Measurements from ENCODE around the gene FEN1.

Gene FEN1

DNA sequence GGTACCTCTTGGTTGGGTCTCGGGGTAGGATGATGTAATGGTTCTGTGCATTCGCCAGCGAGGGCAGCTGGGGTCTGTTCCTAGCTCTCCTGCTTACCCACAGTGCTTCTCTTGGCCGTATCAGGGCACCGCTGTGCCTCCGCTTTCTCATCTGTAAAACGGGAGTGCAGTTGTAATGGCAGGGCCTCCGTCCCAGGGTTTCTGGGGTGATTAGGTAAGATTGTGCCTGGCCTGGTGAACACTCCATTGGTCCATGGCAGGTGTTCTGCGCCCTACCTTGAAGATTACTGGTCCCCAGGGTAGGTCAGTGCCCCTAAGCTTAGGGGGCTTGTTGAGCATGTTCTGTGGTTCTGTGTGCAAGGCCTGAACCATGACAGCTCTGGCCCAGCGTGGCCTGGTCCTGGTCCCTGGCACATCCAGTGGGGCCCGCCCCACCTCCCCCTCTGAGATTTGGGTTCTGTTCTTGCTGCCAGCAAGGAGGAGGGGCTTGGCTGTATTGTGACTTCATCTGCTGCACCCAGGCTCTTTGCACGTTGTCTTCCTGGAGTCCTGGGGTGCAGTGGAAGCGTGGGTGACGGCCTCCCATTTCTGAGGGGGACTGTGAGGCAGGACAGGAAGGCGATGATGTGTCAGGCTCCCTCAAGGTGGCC, 35.4 kb upstream of the FEN1 start:
- no peak for DNase-seq

DNA sequence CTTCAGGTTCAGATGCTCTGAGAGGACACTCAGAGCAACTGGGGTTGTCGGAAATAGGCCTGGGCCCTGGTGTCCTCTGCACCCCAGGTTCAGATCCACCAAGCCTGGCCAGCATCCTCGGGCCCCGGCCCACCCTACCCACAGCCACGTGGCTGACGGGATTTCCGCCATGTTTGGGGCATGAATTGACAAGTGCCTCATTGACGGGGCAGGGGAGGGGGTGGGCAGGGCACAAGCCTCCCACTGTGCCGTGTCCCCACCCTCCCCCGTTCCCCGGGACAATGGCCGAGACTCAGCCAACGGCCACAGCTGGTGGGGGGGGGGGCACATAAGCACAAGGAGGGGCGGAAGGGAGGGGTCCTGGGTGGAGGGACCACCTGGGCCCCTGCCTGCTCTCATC, 31.8 kb upstream of the FEN1 start:
- DNase-seq = no peak

DNA sequence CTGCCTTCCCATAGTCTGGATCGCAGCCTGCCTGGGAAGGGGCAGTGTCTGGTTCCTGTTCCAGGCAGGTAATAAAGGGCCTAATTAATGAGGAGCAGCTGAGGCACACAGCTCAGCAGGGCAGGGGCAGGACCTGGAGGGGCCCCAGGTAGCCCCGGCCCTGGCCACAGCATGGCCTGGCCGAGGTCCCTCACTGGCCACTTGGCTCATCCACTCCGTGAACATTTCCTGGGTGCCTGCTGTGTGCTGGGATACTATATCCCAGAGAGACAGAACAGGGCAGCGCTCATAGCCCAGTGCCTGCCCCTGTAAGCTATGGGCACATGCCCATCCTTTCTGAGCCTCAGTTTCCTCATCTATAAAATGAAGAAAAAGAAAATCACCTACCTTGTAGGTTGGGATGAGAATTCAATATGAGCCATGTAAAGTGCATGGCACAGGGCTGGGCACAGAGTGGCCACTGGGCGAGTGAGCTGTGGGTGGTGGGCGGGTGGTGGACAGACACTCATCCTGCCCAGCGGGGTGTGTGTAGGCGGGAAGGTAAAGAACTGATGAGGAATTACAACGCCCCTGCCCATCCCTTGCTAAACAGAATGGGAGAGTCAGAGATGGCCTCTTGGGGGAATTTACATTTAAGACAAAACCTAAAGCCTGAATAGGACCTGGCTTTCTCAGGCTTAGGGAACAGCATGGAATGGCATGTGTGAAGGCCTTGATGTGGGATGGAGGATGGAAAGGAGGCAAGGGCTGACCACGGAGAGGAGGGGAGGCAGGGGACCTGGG, 31.1 kb upstream of the FEN1 start:
- no peak for DNase-seq

DNA sequence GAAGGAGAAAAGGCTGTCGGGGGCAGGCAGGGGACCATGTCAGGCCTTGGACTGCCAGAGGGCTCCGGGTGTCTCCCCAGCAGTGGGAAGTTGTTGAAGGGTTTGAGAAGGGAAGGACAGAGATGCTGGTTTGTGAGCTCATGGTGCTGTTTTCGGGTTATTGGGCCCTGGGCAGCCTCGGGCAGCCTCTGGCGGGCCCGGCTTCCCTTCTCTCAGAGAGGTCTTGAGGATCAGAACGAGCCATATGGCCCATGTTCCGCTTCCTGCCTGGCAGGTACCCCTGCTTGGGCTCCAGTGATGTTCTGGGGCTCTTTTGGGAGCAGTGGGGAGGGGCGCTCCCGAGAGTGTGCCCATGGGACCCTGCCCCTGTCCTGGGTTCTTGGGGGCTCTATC, 30.5 kb upstream of the FEN1 start:
- no peak for DNase-seq

DNA sequence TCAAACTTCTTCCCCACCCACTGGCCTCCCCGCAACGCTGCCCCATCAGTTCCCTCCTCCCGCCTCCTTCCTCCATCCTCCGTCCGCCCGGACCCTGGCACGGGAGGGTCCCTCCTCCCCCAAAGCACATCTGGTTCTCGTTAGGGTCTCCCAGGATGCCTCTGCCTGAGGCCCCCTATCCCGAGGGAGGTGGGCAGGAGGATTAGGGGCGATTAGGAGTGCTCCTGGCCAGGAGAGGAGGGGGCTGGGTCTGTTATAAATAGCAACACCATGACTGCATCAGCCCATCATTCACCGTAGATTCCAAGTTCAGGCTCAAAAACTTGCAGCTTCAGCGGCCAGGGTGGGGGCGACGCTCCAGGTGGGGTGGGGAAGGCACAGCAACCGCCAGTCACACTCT, 29.9 kb upstream of the FEN1 start:
- DNase-seq = no peak

DNA sequence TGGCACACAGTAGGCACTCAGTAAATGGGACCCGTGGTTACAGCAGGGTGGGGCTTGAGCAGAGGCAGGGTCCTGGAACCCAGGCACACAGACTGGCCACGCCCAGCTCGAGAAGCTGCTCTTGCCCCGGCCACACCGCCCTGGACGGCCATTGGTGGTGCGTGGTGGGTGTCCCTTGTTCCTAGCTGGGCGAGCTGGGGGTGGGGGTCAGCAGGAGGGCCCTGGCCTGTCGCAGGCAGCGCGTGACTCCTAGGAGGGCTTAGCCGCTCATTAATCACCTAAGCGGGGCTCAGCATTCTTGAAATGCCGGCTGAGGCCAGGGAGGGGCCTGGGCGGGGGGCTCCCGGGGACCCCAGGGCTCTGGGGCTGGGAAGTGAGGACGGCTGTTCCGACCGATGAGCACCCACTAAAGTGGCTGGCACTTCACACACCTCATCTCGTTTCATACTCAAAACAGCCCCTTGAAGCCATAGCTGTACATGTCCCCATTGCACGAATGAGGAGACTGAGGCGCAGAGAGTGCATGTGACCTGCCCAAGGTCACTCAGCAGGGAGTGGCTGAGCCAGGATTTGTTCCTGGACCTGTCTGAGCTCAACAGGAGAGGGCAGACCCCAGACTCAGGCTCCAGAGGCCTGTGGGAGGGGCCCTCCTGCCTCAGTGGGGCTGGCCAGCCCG, 28.6 kb upstream of the FEN1 start:
- DNase-seq = no peak

DNA sequence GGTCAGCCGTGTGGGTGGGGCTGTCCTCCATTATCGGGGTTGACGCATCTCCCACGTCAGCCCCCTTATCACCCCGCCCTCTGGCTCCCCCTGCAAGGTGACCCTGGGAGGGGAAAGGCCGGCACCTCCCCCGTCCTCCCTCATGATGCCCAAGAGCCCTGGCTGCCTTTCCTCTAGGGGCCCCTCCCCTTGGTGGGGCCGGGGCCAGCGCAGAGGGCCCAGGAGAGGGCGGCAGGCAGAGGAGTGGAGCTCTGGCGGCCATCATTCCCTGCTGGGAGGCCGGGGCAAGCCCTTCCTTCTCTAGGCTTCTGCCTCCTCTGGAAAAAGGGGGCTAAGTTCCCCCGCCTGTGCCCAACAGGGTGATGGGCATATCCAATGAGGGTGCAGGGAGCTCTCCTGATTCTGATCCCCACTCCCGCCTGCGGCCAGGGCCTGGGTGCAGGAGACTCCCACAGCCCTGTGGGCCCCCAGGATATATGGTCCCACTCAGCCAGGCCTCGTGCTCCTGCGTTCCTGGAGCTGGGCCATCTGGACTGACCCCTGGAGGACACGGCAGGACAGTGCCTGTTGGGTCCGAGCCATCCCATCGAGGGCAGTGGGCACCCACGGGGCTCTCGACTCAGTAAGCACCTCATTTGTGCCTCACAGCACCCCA, 28.0 kb upstream of the FEN1 start:
- DNase-seq = no peak

DNA sequence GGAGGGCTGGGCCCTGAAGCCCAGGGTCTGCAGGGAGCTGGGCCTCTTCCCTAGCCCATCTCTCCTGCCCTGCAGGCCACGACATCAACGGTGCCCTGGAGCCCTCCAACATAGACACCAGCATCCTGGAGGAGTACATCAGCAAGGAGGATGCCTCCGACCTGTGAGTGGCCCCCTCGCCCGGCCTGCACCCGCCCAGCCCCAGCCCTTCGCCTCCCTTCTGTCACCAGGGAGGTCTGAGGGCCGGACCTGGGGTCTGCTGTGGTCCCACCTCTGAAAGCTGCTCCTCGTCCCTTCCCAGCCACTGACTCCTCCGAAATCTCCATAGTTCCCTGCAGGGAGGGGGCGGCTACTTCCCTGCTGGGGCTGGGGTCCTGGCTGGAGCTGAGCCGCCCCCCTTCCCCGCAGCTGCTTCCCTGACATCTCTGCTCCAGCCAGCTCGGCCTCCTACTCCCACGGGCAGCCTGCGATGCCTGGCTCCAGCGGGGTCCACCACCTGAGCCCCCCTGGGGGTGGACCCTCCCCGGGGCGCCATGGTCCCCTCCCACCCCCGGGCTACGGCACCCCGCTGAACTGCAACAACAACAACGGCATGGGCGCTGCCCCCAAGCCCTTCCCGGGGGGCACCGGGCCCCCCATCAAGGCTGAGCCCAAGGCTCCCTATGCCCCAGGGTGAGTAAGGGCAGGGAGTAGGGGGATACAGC, 27.0 kb upstream of the FEN1 start:
- DNase-seq = no peak

DNA sequence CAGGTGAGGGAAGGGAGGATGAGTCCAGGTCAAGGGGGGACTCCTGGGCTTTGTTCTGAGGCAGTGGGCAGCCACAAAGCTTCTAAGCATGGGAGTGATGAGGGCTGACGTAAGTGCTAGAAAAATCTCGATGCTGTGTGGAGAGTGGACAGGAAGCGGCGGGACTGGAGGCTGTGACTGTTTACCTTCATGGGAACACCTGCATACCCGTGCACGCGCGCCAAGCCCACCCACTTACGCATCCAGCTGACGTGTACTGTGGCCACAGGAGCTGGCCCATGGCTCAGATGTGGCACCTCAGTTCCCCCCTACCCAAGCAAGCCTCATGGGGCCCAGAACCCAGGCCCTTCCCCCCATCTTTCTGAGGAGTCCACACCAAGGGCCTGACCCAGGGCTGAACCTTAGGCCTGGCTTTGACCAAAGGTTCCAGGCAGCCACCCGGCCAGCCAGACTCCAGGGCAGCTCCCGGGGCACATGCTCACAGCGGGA, 26.3 kb upstream of the FEN1 start:
- DNase-seq = no peak

DNA sequence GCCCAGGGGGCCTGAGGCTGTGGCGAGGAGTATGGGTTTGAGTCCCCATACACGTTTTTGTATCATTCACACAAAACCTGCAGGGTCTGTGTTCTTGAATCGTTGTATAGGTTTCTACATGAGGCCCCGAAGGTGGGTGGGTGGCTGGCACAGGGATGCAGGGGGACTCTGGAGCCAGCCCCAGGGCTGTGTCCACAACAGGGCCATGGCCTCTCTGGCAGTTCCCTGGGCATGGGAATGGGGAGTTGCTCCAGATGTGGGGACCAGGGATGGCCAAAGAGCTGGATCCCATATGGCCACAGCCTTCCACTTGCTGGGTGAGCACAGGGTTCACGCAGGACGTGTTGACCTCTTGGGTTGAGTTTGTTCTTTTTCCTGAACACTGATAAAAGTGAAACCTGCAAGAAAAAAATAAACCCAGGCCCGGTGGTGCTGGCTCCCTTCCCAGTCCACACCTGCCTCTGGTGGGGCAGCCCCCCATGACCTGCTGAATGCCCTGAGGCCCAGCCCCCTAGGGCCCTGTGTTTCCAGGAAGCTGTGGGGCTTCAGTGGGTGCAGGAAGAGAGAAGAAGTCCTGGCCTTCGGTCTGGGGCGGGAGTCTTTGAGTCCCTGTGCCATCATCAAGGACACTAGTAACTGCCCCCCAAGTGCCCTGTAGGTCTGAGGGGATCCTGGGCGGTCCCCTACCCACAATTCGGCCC, 24.2 kb upstream of the FEN1 start:
- no peak for DNase-seq

DNA sequence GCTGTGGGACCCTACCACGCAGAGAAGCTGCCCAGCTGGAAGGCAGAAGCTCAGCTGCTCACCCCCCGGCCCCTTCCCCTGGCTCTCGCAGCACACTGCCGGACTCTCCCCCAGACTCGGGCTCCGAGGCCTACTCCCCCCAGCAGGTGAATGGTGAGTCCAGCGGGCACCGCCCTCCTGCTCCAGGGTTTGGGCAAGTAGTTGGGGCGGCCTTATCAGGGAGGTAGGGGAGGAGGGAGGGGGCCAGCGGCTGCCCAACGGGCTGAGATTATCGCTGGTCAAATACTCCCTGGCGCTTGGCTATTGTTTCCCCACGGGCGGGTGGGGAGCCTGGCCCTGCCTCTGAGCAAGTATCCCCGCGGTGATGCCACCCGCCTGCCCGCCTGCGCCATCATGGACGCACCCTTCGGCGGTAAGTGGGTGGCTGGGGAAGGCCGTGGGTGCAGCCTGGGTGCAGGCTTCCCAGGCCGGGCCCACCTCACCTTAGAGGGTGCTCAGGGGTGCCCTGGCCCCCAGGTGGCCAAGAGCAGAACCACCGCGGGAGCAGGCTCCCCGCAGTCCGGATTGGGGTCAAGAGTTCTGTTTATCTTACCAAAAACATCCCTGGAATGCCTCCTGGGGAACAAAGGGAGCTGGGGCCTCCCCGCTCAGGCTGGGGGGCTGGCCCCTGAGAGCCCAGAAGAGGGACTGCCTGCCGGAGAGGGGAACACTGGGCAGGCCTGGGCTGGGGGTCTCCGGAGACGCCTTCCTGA, 23.4 kb upstream of the FEN1 start:
- no peak for DNase-seq

DNA sequence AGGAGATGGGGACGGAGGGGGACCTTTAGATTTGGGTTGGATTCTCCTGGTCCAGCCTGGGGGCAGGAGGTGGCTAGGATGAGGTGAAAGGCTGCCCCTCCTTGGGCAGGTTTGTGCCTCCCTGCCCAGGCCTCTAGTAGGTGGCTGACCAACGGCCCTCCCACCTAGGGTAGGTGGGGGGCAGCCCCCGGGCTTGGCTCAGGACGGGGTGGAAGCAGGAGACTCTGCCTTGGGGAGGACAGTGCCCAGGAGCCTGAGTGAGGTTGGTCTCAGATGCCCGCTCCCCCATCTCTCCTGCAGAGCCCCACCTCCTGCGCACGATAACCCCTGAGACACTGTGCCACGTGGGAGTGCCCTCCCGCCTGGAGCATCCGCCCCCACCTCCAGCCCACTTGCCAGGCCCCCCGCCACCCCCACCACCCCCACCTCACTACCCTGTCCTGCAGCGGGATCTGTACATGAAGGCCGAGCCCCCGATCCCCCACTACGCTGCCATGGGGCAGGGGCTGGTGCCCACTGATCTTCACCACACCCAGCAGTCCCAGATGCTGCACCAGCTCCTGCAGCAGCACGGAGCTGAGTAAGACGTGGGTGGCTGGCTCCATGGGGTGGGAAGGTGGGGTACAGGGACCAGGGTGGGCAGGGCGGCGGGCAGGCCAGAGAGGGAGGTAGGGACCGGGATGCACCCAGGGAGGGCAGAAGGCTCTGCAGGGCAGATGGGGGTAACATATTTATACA, 22.6 kb upstream of the FEN1 start:
- DNase-seq = no peak

DNA sequence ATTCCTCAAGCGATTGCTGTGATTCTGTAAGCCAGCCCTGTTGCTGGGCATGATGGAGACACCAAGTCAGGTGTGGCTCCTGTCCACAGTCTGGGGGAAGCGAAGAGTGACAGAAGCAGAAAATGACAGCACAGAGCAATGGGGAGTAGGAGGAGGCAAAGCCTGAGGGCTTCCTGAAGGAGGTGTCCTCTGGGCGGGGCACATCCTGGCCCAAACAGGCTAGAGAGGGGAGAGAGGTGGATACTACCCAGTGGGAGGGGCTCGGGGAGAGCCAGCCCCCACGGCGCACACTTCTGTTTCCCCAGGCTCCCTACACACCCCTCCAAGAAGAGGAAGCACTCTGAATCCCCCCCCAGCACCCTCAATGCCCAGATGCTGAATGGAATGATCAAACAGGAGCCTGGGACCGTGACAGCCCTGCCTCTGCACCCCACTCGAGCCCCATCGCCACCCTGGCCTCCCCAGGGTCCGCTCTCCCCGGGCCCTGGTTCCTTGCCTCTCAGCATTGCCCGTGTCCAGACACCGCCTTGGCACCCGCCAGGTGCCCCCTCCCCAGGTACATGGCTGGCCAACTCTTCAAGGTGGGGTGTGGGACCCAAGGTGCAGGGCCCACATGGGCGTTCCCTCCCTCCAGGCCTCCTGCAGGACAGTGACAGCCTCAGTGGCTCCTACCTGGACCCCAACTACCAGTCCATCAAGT, 21.4 kb upstream of the FEN1 start:
- no peak for DNase-seq

DNA sequence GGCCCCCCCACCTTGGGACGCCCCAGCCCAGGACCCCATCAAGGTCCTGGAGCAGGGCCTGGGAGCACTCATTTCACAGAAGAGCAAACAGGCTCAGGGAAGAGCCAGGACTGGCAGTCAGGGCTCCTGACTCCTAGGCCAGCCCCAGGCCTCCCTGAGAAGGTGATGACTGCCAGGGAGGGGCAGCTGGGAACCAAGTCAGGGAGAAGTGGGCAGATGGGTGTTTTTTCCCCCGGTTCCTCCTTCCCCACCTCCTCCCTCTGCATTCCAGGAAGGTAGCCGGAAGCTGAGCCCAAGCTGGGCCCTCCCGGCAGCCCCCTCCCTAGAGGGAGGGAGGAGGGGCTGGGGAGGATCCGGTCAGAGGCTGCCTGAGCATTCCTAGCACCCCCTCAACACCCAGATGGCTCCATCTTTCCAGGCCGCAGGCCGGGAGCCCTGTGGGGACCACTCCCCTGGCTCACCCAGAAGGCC, 20.7 kb upstream of the FEN1 start:
- DNase-seq = no peak

DNA sequence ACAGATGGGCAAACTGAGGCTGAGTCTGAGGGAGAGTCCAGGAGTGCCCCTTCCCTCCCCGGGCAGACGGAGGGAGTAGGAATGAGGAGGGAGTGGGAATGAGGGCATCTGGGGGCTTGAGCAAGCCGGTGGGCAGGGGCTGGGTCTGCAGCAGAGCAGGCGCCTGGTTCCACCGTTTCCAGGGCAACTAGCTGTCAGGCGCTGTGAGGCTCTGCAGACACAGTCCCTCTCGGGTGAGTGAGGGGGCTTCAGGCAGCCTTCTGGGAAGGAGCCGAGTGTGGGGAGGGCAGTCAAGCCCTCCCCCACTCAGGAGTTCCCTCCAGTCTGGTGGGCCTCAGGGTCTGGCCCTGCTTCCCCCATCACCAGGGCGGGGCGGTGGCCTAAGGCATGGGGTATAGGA, 19.4 kb upstream of the FEN1 start:
- no peak for DNase-seq

DNA sequence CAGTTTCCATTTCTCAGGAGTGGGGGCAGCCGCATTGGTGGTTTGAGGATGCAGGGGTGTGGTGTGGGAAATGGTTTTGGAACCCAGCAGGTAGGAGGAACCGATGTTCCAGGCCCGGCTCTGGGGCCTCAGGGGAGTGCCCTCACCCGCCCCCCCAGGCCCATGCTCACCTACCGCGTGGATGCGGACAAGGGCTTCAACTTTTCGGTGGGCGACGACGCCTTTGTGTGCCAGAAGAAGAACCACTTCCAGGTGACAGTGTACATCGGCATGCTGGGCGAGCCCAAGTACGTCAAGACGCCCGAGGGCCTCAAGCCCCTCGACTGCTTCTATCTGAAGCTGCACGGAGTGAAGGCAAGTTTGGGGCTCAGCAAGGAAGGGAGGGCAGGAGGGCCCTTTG, 18.9 kb upstream of the FEN1 start:
- no peak for DNase-seq

DNA sequence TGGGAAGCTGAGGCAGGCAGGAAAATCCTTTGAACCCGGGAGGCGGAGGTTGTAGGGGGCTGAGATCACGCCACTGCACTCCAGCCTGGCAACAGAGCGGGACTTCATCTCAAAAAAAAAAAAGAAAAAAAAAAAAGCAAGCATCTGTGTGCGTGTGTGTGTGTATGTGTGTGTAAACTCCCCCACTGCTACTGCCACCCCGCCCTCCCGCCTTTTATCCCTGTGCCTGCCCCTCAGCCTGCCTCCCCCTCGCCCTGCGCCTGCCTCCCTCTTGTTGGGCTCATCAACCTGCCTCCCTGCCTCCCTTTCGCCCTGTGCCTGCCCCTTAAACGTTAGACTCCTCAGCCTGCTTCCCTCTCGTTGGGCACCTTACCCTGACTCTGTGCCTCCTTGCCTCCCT, 18.3 kb upstream of the FEN1 start:
- no peak for DNase-seq

DNA sequence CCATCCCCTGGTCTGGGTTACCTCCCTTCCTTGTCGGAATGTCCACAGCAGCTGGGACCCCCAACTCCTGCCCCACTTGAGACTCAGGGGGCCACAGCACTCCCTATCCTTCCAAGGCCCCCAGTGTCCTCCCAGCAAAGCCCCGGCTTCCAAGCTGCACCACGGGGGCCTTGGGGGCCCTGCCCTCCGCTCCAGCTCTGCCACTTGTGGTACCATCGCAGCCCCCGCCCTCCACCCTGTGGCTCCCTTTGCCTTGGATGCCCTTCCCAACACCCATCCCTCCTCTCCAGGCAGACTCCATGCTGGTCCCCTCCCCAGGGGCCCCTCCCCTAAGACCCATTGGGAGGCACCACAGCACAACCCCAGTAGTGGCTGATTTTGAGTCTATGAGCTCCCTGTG, 17.6 kb upstream of the FEN1 start:
- no peak for DNase-seq

DNA sequence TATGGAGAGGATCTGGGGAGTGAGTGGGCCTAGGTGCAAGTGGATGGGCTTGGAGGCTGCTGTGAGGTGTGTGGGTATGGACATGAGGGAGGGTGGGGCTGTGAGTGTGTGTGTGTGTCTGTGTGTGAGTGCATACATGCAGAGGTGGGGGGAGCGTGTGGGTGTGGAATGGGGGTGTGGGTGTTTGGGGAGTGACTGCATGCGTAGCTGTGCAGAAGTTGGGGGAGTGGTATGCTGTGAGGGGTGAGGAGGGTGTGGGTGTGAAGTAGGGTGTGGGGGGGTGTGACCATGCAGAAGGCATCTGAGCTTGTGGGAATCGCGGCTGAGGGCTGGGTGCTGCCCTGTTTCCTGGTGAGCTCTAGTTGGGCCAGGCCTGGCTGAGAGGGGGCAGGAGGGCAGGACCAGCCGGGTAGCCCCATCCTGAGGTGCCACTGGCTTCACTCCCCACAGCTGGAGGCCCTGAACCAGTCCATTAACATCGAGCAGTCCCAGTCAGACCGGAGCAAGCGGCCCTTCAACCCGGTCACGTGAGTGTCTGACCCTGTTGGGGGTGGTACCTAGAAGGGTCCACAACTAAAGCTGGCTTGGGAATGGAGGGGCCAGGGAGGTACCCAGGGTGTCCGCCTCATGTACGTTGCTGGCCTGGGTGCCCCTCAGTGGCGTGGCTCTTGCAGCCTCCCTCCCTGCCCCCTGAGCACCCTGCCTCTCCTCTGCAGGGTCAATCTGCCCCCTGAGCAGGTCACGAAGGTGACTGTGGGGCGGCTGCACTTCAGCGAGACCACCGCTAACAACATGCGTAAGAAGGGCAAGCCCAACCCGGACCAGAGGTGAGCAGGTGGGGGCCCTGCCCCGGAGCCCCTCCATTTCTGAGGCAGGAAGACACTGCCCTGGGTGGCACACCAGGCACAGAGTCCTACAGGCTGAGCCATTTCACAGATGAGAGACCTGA, 16.8 kb upstream of the FEN1 start:
- DNase-seq = no peak
